HL-60 (cell line): ENCODE data around the gene WDR64.

Experiments
- DNase-seq, 2 experiments: peaks; one replicate each; pipeline ENCODE4 v3.0.0-alpha.2; 2010 to 2020; ENCODE audit warnings: low read depth in 1 of 2, low spot score in 1 of 2
- H3K27ac ChIP-seq: fragments of 250-450 bp; sonication (Bioruptor Pico); replicated peaks from 2 replicates; pipeline ENCODE4 v1.5.1; 2020; ENCODE audit warnings: mild to moderate bottlenecking, moderate library complexity
- H3K27me3 ChIP-seq: fragments of 250-450 bp; sonication (Bioruptor Pico); 2 replicates; pipeline ENCODE4 v1.5.1; 2021; ENCODE audit warnings: mild to moderate bottlenecking, moderate library complexity; ENCODE audit not compliant: insufficient read depth, poor library complexity, severe bottlenecking
- H3K4me3 ChIP-seq: replicated peaks from 2 replicates; pipeline ENCODE4 v1.5.1; 2011; ENCODE audit warnings: mild to moderate bottlenecking, control low read depth, low read length; ENCODE audit not compliant: insufficient read depth
- CTCF ChIP-seq: IDR thresholded peaks from one replicate; pipeline ENCODE4 v1.5.1; 2011; ENCODE audit warnings: low read length, control low read depth, inconsistent platforms; ENCODE audit not compliant: insufficient read depth
- GABPA ChIP-seq: IDR thresholded peaks from 2 replicates; pipeline ENCODE4 v1.6.1; 2012; ENCODE audit warnings: low read depth
- POLR2AphosphoS5 ChIP-seq: IDR thresholded peaks from 2 replicates; pipeline ENCODE4 v1.6.1; 2012; ENCODE audit warnings: low read depth
- REST ChIP-seq: IDR thresholded peaks from 2 replicates; pipeline ENCODE4 v1.6.1; 2012; ENCODE audit warnings: low read depth; ENCODE audit not compliant: insufficient replicate concordance
- SPI1 ChIP-seq: IDR thresholded peaks from 2 replicates; pipeline ENCODE4 v1.6.1; 2012; ENCODE audit warnings: low read depth, mild to moderate bottlenecking, borderline replicate concordance

The WDR64 gene

GRCh38 chr1:241672301-241672700 is 20.2 kb downstream of the WDR64 start:
- TF ChIP-seq CTCF (no peak), REST (no peak), GABPA (no peak), SPI1 (no peak), POLR2AphosphoS5 (no peak)
- DNase-seq = no peak

GRCh38 chr1:241674805-241675384 is 22.8 kb downstream of the WDR64 start:
- Histone ChIP-seq H3K27ac (no peak overlapping the region), H3K27me3 (peaks cover 1% of the 10 kb centered on the region), H3K4me3 (no peak overlapping the region)
- TF ChIP-seq CTCF = no peak
- no peak for TF ChIP-seq POLR2AphosphoS5
- no peak for TF ChIP-seq GABPA
- DNase-seq = no peak

More at GRCh38 chr1:241672301-241672700, 20.2 kb downstream of the WDR64 start:
- Histone ChIP-seq H3K4me3 (no peak overlapping the region), H3K27me3 (no peaks in the 10 kb centered on the region), H3K27ac (no peak overlapping the region)

GRCh38 chr1:241675983-241676382 is 23.9 kb downstream of the WDR64 start:
- H3K27me3 ChIP-seq = peaks cover 4% of the 10 kb centered on the region
- H3K4me3 ChIP-seq = no peak overlapping the region
- H3K27ac ChIP-seq = no peak overlapping the region
- no peak for DNase-seq
- no peak for TF ChIP-seq GABPA
- TF ChIP-seq SPI1 = no peak
- no peak for TF ChIP-seq POLR2AphosphoS5
- no peak for TF ChIP-seq CTCF
- no peak for TF ChIP-seq REST

- no peak overlapping the region for H3K4me3 ChIP-seq
These were observed 25.1 kb downstream of the WDR64 start for GRCh38 chr1:241677201-241677600.

More at GRCh38 chr1:241677201-241677600, 25.1 kb downstream of the WDR64 start:
- no peak for DNase-seq
- Histone ChIP-seq H3K27ac (no peak overlapping the region), H3K27me3 (peaks cover 4% of the 10 kb centered on the region)
- TF ChIP-seq GABPA (no peak), CTCF (no peak), SPI1 (no peak), POLR2AphosphoS5 (no peak), REST (no peak)
